HG02642 (cell line): ENCODE measurements around the gene NMRAL1.

Experiments
- ATAC-seq: cut with Tn5 transposase; IDR thresholded peaks from one replicate; pipeline ENCODE4 v1.9.1; 2021; ENCODE audit warnings: mild to moderate bottlenecking; ENCODE audit not compliant: unreplicated experiment, poor library complexity

Gene NMRAL1

GRCh38 chr16:4474192-4474961, at the start of gene NMRAL1:
TSS of gene NMRAL1 (minus strand) at chr16:4474625. CDS start at chr16:4474132, 493 bp downstream.
- ATAC-seq = no peak

GRCh38 chr16:4523686-4524085, 49.3 kb upstream of the NMRAL1 start:
- ATAC-seq = no peak

GRCh38 chr16:4522051-4522581, 47.7 kb upstream of the NMRAL1 start:
- ATAC-seq = no peak

- ATAC-seq = no peak
These were observed 46.5 kb upstream of the NMRAL1 start for GRCh38 chr16:4520913-4521312.

GRCh38 chr16:4519274-4520058, 45.0 kb upstream of the NMRAL1 start:
- ATAC-seq = no peak

GRCh38 chr16:4517812-4518680, 43.6 kb upstream of the NMRAL1 start:
- no peak for ATAC-seq

GRCh38 chr16:4515611-4516233, 41.3 kb upstream of the NMRAL1 start:
- ATAC-seq = peak; percentile 46

GRCh38 chr16:4514606-4515005, 40.2 kb upstream of the NMRAL1 start:
- ATAC-seq = no peak

- ATAC-seq = no peak
These were observed 39.5 kb upstream of the NMRAL1 start for GRCh38 chr16:4513881-4514280.

GRCh38 chr16:4513086-4513860, 38.8 kb upstream of the NMRAL1 start:
- no peak for ATAC-seq

GRCh38 chr16:4512473-4512872, 38.0 kb upstream of the NMRAL1 start:
- ATAC-seq = no peak

GRCh38 chr16:4511441-4512082, 37.1 kb upstream of the NMRAL1 start:
- ATAC-seq = no peak

- no peak for ATAC-seq
These were observed 36.5 kb upstream of the NMRAL1 start for GRCh38 chr16:4510747-4511426.

GRCh38 chr16:4510131-4510530, 35.7 kb upstream of the NMRAL1 start:
- ATAC-seq = no peak

GRCh38 chr16:4509420-4509819, 35.0 kb upstream of the NMRAL1 start:
- no peak for ATAC-seq

GRCh38 chr16:4508806-4509205, 34.4 kb upstream of the NMRAL1 start:
- ATAC-seq = no peak

GRCh38 chr16:4507588-4508345, 33.3 kb upstream of the NMRAL1 start:
- no peak for ATAC-seq
